T-helper 2 cell treated with Interferon-gamma antibody and Interleukin-4, amounts not matched to agents 100 ng/mL and 5 ng/mL, for 36 hours (primary cell): ENCODE data around the gene MCC. TPM values are rescaled to one million over a fixed set of nuclear protein-coding genes. Genes with fewer than 3 reads are reported as not detected.
"Not testable (repeated sequence)": the region's sequence is repeated elsewhere in the genome, so short reads cannot be mapped to it uniquely, and the experiment has no call there.

Experiments used
- intact Hi-C: fragments of 100-400 bp; cut with micrococcal nuclease; formaldehyde crosslinking; loops from one replicate; pipeline ENCODE4 v1.15.1; 2023
- total RNA-seq: library from RNA; stranded (reverse); gene quantifications from 2 replicates; pipeline ENCODE4 v1.2.3, GENCODE V29; 2022

The MCC gene
- total RNA-seq, 1 donor from 2014 or later = 3.2 TPM

DNA sequence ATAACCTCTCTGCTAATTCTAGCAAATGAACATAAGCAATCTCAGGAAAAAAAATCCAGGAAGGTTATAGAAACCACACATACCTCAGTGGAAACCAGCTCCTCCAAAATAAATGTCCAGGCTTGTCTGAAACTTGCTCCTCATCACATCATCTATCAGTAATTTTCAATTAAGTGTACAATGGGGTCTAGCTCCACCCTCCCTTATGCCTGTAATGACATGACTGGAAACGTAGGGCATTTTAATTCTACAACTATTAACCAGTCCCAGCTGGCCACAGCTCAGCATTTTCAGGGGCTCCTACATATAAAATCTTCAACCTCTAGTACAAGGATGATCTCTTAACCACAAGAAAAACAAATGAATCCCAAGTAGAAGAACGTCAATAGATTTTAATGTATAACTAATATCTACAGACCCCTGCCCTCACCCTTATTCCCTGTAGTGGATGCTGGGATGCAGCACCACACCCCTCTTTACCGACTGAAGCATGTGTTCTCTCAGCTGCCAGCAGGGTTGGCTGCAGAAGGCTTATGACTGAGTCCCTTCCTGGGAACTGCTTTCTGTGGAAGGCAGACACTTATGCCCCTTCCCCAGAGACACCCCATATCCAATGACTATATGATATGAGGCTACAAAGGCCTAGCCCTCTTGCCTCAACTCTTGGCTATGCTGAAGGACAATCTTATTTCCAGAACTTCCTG is 60.2 kb downstream of the MCC start:
- intact Hi-C loops = no loop called here

DNA sequence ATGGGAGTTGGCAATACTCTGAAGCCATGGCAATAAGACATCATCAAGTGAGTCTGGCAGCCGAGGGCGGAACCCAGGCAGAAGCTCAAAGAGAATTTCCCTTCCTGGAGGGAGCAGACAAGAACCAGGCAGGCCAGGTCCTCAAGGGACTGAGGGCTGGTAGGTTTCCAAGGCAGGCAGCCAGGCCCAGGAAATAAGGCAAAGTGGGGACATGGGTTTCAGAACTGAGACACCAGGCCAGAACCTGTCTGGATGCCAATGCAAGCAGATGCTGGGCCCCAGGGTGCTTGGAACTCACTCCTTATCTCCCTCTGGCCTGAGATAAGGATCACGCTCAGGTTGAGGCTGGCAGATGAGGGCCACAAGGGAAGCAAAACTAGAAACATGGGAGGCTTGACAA is 62.3 kb downstream of the MCC start:
- intact Hi-C loops = no loop called here

DNA sequence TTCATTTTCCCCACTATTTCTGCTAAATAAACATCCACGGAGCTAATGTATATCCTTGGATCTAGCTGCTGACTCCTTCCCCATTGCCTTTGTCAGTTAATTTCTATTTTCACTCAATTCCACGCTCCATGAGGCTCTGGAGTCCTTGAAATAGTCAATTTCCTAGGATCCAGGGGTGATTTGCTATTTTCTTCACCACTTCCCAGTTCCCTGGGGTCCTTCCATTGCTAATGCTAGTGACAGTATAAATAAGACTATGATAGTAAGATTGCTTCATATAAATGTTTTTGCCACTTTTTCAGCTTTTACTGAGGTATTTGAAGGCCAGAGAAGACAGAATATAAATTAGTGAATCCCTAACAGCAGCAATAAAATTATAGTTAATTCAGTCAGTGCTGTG is 66.6 kb downstream of the MCC start:
- intact Hi-C loops = no loop called here

DNA sequence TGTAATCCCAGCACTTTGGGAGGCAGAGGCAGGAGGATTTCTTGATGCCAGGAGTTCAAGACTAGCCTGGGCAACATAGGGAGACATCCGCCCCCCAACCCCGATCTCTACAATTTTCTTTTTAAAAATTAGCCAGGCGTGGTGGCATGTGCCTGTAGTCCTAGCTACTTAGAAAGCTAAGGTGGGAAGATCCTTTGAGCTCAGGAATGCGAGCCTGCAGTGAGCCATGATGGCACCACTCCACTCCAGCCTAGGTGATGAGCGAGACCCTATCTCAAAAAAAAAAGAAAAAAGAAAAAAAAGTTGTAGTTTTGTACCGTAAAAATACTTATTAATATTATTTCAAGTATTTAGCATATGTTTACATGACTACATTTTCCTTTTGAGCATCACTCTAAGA is 82.7 kb downstream of the MCC start:
- intact Hi-C loops = no loop called here

DNA sequence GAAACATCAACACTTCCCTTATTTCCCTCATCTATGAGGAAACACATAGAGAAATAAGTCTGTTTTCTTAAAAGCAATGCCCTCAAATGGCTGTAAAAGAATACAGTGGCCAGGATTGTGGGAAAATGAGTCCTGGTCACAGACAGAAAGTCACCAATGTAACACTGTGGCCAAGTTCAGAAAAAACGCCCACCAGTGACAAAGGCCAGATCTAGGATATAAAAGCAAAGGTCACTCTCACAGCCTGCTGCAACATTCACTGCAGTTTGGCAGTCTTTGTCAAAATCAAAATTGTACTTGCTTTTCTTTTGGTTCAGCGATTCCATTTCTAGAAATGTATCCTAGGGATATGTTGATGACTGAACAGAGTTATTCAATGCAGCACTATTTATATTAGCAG is 84.0 kb downstream of the MCC start:
- intact Hi-C loops = no loop called here

DNA sequence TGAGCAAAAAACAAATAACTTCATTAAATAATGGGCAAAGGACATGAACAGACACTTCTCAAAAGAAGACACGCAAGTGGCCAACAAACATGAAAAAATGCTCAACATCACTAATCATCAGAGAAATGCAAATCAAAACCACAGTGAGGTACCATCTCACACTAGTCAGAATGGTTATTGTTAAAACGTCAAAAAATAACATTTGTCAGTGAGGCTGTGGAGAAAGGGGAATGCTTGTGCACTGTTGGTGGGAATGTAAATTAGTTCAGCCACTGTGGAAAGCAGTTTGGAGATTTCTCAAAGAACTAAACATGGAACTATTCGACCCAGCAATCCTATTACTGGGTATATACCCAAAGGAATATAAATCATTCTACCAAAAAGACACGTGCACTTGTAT is 90.3 kb downstream of the MCC start:
- intact Hi-C loops = not testable (repeated sequence)

DNA sequence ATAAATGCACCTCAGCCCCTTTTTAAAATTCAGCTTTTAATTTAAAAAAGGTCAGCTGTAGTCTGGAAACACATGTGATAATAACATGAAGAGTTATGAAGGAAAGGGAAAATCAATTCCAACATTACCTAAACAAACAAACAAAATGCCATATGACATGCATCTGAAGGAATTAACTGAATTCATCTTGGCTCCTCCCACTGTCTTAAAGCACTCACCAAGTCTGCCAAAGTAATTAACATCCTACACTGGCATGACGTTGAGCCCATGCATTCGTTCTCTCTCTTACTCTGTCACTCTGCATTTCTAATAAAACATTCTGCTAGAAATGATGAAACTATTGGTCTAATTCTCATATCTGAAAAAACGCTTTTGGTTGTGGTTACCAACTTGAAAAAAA is 91.2 kb downstream of the MCC start:
- intact Hi-C loops = no loop called here

DNA sequence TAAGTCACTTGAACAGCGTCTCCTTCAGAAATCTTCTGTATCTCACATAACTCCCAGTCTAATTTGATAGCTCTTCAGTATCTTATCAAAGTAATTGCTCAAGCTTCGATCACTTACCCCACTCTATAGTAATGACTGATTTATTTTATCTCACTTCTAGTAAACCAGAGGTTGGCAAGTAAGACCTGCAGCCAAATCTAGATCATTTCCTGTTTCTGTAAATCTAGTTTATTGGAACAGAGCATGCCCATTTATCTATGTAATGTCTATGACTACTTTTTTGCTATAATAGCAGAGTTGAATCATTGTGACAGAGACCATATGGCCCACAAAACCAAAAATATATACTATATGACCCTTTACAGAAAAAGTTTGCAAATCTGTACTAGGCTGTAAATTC is 93.6 kb downstream of the MCC start:
- intact Hi-C loops = no loop called here

DNA sequence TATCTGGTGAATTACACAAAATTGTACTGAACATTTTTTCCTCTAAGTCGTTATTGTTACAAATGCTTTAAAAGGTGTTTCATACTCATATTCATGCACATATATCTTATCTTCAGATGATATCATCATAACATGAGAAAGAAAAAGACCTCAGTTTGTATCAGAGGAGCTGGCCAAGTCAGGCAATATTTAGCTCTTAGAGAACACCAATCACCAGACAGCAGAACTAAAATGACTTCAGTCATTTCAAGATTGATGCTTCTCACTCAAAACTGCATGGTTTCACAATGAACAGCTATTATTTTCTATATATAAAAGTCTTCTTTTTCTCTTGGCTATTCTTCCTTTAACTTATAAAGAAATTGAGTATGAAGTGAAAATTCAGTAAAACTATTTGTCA is 98.0 kb downstream of the MCC start:
- intact Hi-C loops = no loop called here

DNA sequence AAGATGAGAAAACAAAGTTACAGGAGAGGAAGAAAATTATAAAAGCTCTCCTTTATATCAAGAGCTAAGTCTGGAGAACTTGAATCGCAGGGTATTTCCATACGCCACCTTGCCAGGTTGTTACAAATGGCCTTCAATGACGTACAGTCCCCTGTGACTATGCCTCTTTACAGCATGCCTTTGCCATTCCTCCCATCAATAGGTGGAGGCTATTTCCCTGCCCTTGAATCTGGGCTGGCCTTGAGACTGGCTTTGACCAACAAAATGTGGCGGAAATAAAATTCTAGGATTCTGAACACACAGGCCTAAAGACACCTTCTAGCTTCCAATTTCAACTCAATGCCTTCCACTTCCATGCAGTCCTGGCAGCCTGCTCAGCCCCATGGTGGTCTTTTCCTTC is 99.1 kb downstream of the MCC start:
- intact Hi-C loops = no loop called here

DNA sequence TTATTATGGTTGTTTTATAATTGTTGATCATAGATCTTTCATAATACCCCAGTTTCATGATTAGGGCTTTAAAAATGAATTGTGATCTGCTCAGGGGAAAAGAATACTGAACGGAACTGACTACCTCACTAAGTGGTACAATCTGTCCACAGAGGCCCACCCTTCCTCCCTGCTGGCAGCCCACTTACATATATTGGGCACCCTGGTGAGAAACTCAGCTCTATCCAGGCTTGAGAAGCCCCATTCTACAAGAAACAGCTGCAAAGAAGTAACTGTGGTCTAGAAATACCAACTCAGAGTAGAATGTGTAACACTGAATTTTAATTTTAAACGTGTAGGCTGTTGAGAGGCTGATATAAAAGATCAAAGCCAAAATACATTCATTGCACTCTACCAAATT is 100.4 kb downstream of the MCC start:
- intact Hi-C loops = no loop called here

DNA sequence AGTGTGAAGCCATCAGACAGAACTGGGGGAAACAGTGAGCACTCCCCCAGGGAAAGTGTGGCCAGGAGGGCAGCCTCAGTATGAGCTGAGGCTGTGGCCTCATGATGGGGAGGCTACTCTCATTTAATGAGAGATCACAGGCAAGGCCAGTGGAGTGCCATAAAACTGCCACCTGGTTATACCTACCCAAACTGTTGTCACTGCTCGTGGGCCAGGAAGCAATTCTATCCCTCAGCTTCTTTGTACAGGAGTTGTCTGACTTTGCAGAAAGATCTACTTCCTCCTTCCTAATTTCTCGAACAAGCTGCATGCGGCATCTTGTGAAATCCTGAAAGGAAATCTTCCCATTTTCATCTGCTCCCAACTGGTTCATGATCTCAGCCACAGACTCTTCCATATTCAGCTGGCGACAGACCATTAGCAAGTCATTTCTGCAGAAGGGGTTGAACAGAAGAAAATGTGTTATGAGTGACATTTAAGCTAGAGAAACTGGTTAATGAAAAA is 103.4 kb downstream of the MCC start:
- intact Hi-C loops = no loop called here

DNA sequence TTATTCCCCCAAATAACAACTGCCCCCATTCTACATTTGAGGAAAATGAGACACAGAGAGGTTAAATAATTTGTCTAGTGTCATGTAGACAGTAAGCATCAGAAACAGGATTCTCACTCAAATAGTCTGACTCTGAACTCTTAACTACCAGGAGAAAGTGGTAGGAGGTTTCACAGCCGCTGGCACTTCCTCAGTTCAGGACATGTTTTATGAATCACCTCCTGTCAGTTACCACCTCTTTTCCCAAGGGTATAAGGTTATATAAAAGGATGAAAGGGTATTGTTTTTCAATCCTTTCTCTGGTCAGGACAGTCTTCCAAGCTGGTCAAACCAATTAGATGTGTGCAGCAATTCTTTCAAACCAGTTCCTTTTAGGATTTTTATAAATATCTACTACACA is 105.5 kb downstream of the MCC start:
- intact Hi-C loops = no loop called here

DNA sequence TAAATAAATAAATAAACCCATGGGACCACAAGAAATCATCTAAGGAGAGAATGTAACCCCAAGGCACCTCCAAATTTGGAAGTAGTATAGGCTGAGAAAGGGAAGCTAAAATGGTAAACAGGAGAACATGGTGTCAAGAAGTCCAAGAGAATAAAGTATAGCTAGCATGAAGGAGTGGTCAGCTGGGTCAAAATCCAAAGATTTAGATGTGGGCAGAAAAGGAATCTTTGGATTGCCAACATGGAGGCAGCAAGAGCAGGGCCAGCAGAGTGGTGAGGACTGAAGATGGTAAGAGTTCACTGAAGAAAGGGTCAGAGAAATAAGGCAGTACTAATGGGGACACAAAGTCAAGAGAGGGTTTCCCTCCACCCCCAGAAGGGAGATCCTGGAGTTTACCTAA is 106.5 kb downstream of the MCC start:
- intact Hi-C loops = no loop called here

DNA sequence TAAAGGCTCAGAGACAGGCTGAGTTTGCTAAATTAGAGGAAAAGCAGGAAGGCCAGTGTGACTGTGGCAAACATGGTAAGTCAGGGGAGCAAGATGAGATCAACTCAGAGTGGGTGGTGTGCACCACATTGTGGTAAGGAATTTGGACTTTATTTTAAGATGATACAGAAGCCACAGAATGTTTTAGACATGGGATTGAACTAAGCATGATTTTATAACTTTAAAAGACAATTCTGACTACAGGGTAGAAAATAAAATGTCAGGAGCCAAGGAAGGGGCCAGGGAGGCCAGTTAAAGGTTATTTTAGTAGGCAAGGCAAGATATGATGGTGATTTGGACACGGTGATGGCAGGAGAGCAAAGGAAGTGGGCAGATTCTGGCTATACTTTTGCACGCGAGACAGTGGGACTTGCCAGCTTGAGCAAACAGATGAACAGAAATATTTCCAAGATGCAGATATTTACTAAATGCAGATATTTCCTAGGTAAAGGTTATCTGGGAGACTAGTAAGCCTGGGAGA is 107.4 kb downstream of the MCC start:
- intact Hi-C loops = no loop called here

DNA sequence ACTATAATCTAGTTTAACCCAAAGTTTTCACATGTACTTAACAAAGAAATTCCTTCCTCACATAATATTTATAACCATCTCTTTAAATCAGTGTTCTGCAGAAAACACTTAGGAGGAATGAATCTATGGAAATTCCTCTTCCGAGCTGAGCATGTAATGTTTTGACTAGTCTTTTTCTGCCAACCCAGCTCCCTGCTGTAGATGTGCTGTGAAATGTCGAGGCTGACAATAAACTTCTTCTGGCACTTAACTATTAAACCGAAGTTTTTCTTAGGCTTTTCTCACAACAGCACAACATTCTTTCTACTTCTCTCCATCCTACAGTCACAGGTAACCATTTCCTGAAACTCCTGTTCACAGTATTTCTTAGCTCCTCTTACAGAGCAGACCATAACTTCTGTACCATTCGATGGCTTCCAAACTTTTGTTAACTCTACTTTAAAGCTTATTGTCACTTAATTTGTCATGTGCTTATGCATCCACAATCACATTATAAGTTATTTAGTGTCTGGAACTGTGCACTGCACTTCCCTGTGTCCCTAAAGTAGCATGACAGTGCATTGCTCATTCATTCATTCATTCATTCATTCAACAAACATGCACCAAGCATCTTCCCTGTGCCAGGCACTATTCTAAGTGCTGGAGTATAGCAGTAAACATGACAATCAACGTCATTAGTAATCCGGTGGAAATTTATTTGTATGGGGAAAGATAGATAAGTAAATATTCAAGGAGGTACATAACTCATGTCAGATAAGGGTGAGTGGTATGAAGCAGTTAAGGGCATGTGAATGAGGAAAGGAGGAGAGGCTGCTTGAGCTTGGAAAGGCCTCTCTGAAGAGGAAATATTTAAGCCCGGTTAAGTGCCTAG is 108.1 kb downstream of the MCC start:
- intact Hi-C loops = loop anchor here (1.0 to 10.0 kb wide), 4 partner anchors 45 to 226 kb away; partner anchors contain the start of genes MCC and YTHDC2

DNA sequence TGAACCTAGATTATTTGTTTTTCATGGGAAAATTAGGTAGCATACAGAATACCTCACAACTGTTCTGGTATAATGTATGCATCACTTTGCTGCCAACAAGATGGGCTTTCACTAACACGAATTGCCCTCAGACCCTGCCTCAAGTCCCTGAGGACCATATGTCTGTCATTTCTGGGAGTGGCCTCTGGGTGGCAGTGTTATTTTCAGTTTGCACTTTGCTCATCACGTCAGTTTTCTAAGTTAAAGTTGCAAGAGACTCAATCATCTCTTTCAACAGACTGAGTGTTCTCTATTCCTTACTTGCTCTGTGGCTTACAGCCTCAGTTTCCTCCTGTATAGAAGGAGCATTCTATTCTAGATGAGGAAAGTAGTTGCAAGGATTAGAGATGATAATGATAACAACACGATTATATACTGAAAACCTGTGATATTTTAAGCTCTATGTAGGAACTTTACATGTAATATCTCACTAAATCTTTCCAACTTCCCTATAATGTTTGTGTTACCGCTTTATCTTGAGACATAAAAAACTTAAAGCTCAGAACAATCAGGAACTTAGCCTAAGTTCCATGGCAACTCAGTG is 109.2 kb downstream of the MCC start:
- intact Hi-C loops = loop anchor here (1.0 to 10.0 kb wide), 5 partner anchors 44 to 357 kb away; partner anchors contain the start of genes MCC and YTHDC2

DNA sequence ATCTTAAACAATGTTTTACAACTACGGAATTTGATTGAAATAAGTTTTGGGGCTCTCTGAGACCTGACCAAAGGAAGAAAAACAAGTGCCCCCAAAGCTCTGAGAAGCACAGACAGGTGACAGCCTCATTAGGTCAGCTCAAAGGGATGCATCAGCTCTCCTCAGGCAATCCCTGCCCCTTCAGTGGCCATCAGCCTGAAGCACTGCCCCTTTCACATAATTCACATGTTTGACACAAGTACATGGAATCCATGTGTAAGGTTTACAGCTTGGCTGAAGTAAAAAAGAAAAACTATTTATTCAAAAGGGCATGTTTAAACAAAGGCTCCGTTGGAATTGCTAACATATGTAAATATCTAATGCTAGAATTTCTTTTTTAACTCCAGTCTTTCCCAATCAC is 109.7 kb downstream of the MCC start:
- intact Hi-C loops = loop anchor here (1.0 to 10.0 kb wide), 3 partner anchors 44 to 356 kb away; partner anchors contain the start of gene MCC

DNA sequence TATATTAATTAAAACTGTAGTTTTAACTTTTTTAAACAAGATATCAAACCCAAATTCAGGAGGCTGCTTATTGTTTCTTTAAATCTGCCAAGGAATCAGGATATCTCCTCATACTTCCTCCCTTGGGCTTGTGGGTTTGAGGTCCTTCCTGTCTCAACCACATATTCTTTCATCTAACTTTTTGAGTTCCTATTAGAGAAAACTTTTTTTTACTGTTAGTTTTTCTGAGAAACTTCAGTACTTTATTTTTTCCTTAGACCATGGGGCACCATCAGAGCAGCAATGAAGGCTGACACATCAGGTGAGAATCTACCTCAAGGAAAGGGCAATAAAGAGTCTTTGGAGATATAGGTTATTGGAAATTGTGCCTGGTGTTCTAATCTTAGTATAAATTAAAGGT is 110.2 kb downstream of the MCC start:
- intact Hi-C loops = loop anchor here (1.0 to 10.0 kb wide), 3 partner anchors 43 to 356 kb away; partner anchors contain the start of gene MCC

DNA sequence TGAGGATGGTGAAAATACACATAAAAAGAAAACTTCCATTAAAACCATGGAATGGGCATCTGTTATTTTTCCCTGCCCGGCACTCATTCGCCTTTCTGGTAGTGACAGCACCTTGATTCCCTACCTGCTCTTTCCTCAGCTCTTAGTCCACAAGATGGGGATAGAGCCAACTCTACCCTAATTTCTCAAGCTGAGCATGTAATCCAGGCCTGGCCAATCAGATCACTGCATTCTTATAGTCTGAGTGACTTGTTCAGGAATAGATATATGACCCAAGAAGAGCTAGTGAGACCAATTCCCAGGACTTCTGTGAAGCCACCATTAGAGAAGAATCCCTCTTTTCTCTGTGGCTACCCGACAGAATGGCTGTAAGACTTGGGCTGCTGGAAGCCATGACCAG is 111.6 kb downstream of the MCC start:
- intact Hi-C loops = loop anchor here (10.0 kb wide), 1 partner anchor 108 kb away; the partner anchor contains the start of gene MCC

DNA sequence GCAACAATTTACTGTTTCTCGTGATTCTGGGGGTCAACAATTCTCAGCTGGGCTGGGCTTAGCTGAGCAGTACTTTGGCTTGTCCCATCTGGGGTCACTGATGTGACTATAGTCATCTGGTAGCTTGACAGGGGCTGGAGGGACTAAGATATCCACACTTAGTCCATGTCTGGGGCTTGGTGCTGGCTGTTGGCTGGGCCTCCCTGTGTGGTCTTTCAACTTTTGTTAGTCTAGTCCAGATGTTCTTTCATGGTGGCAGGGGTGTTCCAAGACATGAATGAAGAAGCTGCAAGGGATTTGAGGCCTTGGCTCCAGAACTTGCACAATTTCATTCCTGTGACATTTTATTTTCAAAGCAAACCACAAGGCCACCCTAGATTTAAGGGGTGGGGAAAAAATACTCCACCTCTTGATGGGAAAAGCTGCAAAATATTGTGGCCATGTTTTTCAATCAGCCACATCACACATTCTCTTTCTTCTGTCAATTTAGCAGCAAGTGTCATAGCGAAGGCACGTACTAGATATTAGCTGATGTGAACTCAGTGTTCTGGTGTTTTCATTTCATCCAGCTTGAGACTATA is 112.7 kb downstream of the MCC start:
- intact Hi-C loops = loop anchor here (10.0 kb wide), 1 partner anchor 109 kb away; the partner anchor contains the start of gene MCC
